Mammary epithelial cell (primary cell): ENCODE data around the gene CEP162.

Experiments
- CTCF ChIP-seq, 2 donors: IDR thresholded peaks in 1 of 2; conservative IDR thresholded peaks in 1 of 2; 2 replicates each; pipeline ENCODE4 v1.5.1; 2011 to 2012; ENCODE audit warnings: inconsistent platforms in 2 of 2, low read length in 2 of 2, mild to moderate bottlenecking in 2 of 2, control low read depth in 1 of 2, low read depth in 1 of 2; ENCODE audit not compliant: insufficient read depth in 1 of 2; ENCODE audit errors: extremely low read depth in 1 of 2
- EZH2 ChIP-seq: IDR thresholded peaks from 2 replicates; pipeline ENCODE4 v1.6.1; 2012; ENCODE audit warnings: low read length, inconsistent platforms, borderline replicate concordance

GRCh38 chr6:84204011-84204410 is 23.4 kb downstream of the CEP162 start:
- TF ChIP-seq CTCF (conservative IDR thresholded peaks at IDR 0.05 in 1 of 2, IDR thresholded peaks at IDR 0.05 in 1 of 2; ENCODE audit: extremely low read depth in 1 of 2, insufficient read depth in 1 of 2, low read depth in 1 of 2, low read length in 2 of 2) (no peak), EZH2 (no peak)
